ENCODE results near the gene ARMC6. TPM values are rescaled to one million over a fixed set of nuclear protein-coding genes. Genes with fewer than 3 reads are reported as not detected.

The ARMC6 gene
- total and polyA plus RNA-seq, 4 donors, result 23.9 to 38.3 (median 29.9) TPM

DNA sequence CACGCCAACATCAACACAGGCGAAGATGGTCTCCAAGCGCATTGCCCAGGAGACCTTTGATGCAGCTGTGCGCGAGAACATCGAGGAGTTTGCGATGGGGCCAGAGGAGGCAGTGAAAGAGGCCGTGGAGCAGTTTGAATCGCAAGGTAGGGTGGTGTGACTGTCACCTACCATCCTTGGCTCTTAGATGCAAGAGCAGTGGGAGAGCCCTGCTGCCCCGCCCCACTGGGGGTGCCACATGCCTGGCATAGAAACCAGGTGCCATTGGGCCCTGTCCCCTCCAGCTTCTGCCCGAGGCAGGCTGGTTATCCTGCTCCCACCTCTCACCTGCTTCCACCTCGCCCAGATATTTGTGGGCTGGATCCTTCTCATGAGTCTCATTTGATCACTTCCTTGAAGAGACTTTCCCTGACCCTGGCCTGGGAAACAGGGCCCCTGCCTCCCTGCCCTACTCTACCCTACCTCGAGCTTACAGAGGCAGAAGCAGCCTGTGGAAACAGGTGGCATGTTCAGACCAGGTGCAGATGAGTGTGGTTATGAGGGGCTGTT, 9.4 kb downstream of the ARMC6 start:
- Histone ChIP-seq H3K27me3 (ENCODE audit: control insufficient read depth in 4 of 4, insufficient read depth in 4 of 4, low read length in 3 of 4) (no peaks in the 10 kb centered on the region), H3K4me1 (ENCODE audit: control insufficient read depth in 4 of 4, insufficient read depth in 4 of 4, low read length in 3 of 4) (peaks cover 0 to 26% (median 9%) of the 10 kb centered on the region in 4 donors), H3K27ac (ENCODE audit: low read depth in 1 of 2, low read length in 2 of 2) (no peak overlapping the region), H3K9me3 (ENCODE audit: control insufficient read depth in 4 of 4, low read length in 3 of 4) (no peaks in the 10 kb centered on the region), H3K4me3 (ENCODE audit: low read depth in 1 of 3, low read length in 3 of 3) (no peak overlapping the region), H3K36me3 (ENCODE audit: control insufficient read depth in 4 of 4, insufficient read depth in 3 of 4, low read depth in 1 of 4, low read length in 3 of 4) (peaks cover 0 to 8% (median 3%) of the 10 kb centered on the region in 4 donors), H3K9ac (ENCODE audit: low read depth in 1 of 2, low read length in 2 of 2) (no peak overlapping the region)
- WGBS, result 95% methylated on average over 13 of the region's 13 CpGs
- no peak for TF ChIP-seq HNF4G (IDR thresholded peaks at IDR 0.05)
- TF ChIP-seq, protein P1, sequence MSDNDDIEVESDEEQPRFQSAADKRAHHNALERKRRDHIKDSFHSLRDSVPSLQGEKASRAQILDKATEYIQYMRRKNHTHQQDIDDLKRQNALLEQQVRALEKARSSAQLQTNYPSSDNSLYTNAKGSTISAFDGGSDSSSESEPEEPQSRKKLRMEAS (IDR thresholded peaks at IDR 0.05), result no peak
- TF ChIP-seq CTCF (IDR thresholded peaks at IDR 0.05; ENCODE audit: low read depth, low read length, missing input control), result no peak
- TF ChIP-seq NR2F2 (IDR thresholded peaks at IDR 0.05), result no peak
- no peak for TF ChIP-seq TAF1 (conservative IDR thresholded peaks at IDR 0.05)
- no peak for DNase-seq (ENCODE audit: low spot score)

DNA sequence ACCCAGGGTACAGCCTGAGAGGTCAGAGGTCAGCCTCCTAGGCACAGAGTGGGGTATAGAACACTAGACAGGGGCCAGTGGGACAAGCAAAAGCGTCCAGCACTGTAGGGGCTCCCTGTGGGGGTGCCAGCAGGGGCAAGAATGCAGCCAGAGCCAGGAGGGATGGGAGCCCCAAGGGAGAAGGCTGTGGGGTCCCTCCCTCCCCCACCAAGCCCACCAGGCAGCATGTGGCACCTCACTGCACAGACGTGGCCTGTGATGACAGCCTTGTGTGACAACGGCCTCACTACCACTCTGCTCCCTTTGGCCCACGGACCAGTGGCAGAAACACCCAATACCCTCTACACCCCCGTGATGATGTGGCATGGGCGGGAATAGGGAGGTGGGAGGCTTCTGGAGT, 10.1 kb downstream of the ARMC6 start:
- no peak for TF ChIP-seq GABPA (IDR thresholded peaks at IDR 0.05 in 1 of 2, conservative IDR thresholded peaks at IDR 0.05 in 1 of 2)
- no peak for TF ChIP-seq HNF4G (IDR thresholded peaks at IDR 0.05)
- no peak for TF ChIP-seq EGR1 (IDR thresholded peaks at IDR 0.05; ENCODE audit: low read depth in 2 of 2)
- no peak for TF ChIP-seq TAF1 (conservative IDR thresholded peaks at IDR 0.05)
- no peak for TF ChIP-seq SP1 (IDR thresholded peaks at IDR 0.05)
- TF ChIP-seq, protein P1 (IDR thresholded peaks at IDR 0.05), result no peak
- TF ChIP-seq RXRA (IDR thresholded peaks at IDR 0.05), result no peak
- TF ChIP-seq FOXA1 (IDR thresholded peaks at IDR 0.05), result no peak
- no peak for TF ChIP-seq NR2F2 (IDR thresholded peaks at IDR 0.05)
- no peak for TF ChIP-seq CTCF (IDR thresholded peaks at IDR 0.05; ENCODE audit: low read depth, low read length, missing input control)
- no peak for TF ChIP-seq FOXA2 (IDR thresholded peaks at IDR 0.05)
- TF ChIP-seq RAD21 (IDR thresholded peaks at IDR 0.05), result no peak
- TF ChIP-seq JUND (IDR thresholded peaks at IDR 0.05), result no peak
- H3K27me3 ChIP-seq (ENCODE audit: control insufficient read depth in 4 of 4, insufficient read depth in 4 of 4, low read length in 3 of 4), result no peaks in the 10 kb centered on the region
- H3K9ac ChIP-seq (ENCODE audit: low read depth in 1 of 2, low read length in 2 of 2), result no peak overlapping the region
- WGBS, result 93% methylated on average over 6 of the region's 6 CpGs
- peaks cover 0 to 26% (median 9%) of the 10 kb centered on the region in 4 donors for H3K4me1 ChIP-seq (ENCODE audit: control insufficient read depth in 4 of 4, insufficient read depth in 4 of 4, low read length in 3 of 4)
- H3K36me3 ChIP-seq (ENCODE audit: control insufficient read depth in 4 of 4, insufficient read depth in 3 of 4, low read depth in 1 of 4, low read length in 3 of 4), result peaks cover 0 to 8% (median 4%) of the 10 kb centered on the region in 4 donors
- no peaks in the 10 kb centered on the region for H3K9me3 ChIP-seq (ENCODE audit: control insufficient read depth in 4 of 4, low read length in 3 of 4)
- no peak for DNase-seq (ENCODE audit: low spot score)
- H3K4me3 ChIP-seq (ENCODE audit: low read depth in 1 of 3, low read length in 3 of 3), result no peak overlapping the region
- no peak overlapping the region for H3K27ac ChIP-seq (ENCODE audit: low read depth in 1 of 2, low read length in 2 of 2)

GRCh38 chr19:19043881-19044280, 10.5 kb downstream of the ARMC6 start:
- Histone ChIP-seq H3K9me3 (ENCODE audit: control insufficient read depth in 4 of 4, low read length in 3 of 4) (no peaks in the 10 kb centered on the region), H3K4me3 (ENCODE audit: low read depth in 1 of 3, low read length in 3 of 3) (no peak overlapping the region), H3K9ac (ENCODE audit: low read depth in 1 of 2, low read length in 2 of 2) (no peak overlapping the region), H3K27me3 (ENCODE audit: control insufficient read depth in 4 of 4, insufficient read depth in 4 of 4, low read length in 3 of 4) (no peaks in the 10 kb centered on the region), H3K27ac (ENCODE audit: low read depth in 1 of 2, low read length in 2 of 2) (no peak overlapping the region), H3K36me3 (ENCODE audit: control insufficient read depth in 4 of 4, insufficient read depth in 3 of 4, low read depth in 1 of 4, low read length in 3 of 4) (peaks cover 0 to 8% (median 4%) of the 10 kb centered on the region in 4 donors), H3K4me1 (ENCODE audit: control insufficient read depth in 4 of 4, insufficient read depth in 4 of 4, low read length in 3 of 4) (peaks cover 0 to 26% (median 9%) of the 10 kb centered on the region in 4 donors)
- TF ChIP-seq ZBTB33 (IDR thresholded peaks at IDR 0.05) (no peak), RAD21 (IDR thresholded peaks at IDR 0.05) (no peak), FOXA1 (IDR thresholded peaks at IDR 0.05) (no peak), NR2F2 (IDR thresholded peaks at IDR 0.05) (no peak), TAF1 (conservative IDR thresholded peaks at IDR 0.05) (no peak), EGR1 (IDR thresholded peaks at IDR 0.05; ENCODE audit: low read depth in 2 of 2) (no peak), HNF4G (IDR thresholded peaks at IDR 0.05) (no peak), CTCF (IDR thresholded peaks at IDR 0.05; ENCODE audit: low read depth, low read length, missing input control) (no peak), HNF4A (conservative IDR thresholded peaks at IDR 0.05) (no peak)
- TF ChIP-seq, protein P1 (IDR thresholded peaks at IDR 0.05), result no peak
- TF ChIP-seq, protein P2, sequence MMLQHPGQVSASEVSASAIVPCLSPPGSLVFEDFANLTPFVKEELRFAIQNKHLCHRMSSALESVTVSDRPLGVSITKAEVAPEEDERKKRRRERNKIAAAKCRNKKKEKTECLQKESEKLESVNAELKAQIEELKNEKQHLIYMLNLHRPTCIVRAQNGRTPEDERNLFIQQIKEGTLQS (IDR thresholded peaks at IDR 0.05), result no peak
- no peak for DNase-seq (ENCODE audit: low spot score)
- WGBS, result 94% methylated on average over 6 of the region's 6 CpGs
